ENCODE data around the gene MESP1.

The MESP1 gene

GRCh38 chr15:89704411-89704810 lies 46.6 kb downstream of the MESP1 start:
- no peak for DNase-seq
